Fibroblast of lung (primary cell): ENCODE measurements around the gene AP1G2.

Experiments
- CTCF ChIP-seq, 2 donors: IDR thresholded peaks in 1 of 2; conservative IDR thresholded peaks in 1 of 2; 1 replicate in 1 of 2; 2 replicates in 1 of 2; pipeline ENCODE4 v1.5.1; 2011 to 2012; ENCODE audit warnings: low read length in 2 of 2, control low read depth in 1 of 2, inconsistent platforms in 1 of 2, low read depth in 1 of 2, mild to moderate bottlenecking in 1 of 2
- EZH2 ChIP-seq: IDR thresholded peaks from 2 replicates; pipeline ENCODE4 v1.5.1; 2012; ENCODE audit warnings: low read length, control low read depth, mild to moderate bottlenecking; ENCODE audit errors: missing control alignments

GRCh38 chr14:23531391-23531790, 36.2 kb downstream of the AP1G2 start:
- TF ChIP-seq EZH2 (no peak), CTCF (conservative IDR thresholded peaks at IDR 0.05 in 1 of 2, IDR thresholded peaks at IDR 0.05 in 1 of 2; ENCODE audit: low read depth in 1 of 2, low read length in 2 of 2) (no peak)
